GM19328 (cell line): ENCODE measurements around the gene DUSP22.

Source experiments
- ATAC-seq: cut with Tn5 transposase; IDR thresholded peaks from one replicate; pipeline ENCODE4 v1.9.1; 2021; ENCODE audit warnings: mild to moderate bottlenecking, moderate library complexity; ENCODE audit not compliant: unreplicated experiment

The DUSP22 gene

DNA sequence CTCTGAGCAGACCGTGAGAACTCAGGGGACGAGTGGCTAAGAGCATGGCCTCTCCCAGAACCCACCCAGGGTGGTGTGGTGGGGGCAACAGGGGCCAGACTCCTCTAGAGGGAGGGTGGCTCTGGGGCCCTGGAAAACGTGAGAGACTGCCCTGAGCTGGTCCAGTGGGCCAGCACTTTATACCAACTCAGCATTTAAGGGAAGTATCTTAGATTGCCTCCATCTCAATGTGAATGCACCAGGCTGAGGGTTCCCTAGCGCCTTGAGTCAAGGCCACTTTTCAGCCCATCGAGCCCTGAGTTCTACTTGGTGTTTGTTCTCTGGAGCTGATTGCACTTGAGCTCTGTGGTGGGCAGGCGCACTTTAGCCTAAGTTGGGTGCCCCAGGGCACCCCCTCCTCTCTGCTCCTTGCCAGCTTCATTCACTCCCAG, 57.2 kb downstream of the DUSP22 start:
- no peak for ATAC-seq

DNA sequence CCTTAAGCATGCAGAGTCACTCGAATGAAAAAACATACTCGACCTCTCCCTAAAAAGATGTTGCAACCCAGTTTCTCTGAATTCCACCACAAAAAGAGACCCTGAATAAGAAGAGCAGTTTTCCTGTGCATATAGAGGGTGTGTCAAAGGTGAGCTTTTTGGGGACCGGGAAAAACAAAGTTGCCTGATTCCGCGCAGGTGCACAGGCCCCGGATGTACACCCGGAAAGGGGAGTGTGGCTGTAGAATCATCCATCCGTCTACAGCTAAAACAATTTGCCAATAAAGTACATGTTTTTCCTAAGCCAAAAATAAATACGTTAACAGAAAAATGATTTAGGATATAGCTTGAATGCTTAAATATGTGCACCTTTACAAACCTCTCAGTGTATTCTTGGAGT, 58.1 kb downstream of the DUSP22 start:
- ATAC-seq, result no peak

DNA sequence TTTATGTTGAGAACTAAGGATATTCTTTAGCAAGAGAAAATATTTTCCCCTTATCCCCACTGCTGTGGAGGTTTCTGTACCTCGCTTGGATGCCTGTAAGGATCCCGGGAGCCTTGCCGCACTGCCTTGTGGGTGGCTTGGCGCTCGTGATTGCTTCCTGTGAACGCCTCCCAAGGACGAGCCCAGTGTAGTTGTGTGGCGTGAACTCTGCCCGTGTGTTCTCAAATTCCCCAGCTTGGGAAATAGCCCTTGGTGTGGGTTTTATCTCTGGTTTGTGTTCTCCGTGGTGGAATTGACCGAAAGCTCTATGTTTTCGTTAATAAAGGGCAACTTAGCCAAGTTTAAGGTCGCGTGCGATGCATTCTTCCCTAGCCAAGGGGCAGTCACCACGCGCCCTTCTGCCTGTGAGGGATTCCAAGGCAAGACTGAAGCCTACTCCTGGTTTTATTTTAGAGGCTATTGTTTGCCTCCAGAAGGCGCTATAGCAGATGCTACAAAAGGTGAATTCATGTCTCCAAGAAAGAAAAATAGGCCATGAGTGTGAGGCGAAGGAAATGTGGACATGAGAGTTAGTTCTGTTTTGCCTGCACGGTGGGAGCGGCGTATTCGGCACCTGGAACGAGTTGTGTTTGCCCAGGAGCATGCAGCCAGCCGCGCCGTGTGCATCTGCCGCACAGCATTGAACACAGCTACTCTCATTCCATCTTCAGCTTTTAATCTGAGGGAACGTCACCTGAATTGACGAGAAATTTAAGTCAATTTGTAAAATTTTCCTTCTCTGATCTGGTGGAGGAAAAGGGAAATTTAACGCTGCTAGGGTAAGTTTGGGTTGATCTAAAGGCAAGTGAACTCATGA, 59.0 kb downstream of the DUSP22 start:
- no peak for ATAC-seq

DNA sequence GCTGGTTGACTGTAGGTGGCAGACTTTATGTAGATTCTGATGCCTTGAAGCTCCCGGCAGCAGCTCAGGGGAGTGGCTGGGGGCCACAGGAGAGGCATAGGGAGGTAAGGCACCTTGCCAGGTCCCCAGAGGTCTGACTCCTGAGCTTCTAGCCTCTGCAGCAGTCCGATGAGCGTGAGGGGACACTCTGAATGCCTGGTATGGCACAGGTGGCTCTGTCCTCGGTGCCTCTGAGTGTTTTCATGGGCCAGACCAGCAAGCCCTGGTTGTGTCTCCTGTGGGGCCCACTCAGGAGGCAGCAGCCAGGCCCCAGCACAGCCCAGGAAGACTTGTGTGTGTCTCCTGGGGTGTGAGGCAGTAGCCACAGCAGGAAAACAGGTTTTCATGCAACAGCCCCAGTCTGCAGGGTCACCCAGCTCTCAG, 59.6 kb downstream of the DUSP22 start:
- ATAC-seq, result no peak

DNA sequence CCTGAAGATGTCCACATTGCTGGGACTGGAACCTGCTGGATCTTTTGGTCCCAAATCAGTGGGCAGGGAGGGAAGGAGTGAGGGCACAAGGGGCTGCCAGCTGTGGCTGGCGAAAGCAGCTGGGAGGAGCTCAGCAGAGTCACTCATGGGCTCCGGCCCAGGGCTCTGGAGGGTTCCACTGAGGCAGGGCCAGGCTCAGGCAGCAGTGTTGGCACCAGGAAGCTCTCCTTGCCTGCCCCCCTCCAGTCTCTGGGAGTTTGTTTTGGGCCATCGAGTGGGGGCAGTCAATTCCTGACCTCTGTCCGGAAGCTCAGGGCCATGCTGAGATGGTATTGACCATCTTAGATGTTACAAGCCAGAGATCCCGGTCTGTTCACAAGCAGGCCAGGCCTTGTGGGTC, 60.2 kb downstream of the DUSP22 start:
- ATAC-seq, result no peak

DNA sequence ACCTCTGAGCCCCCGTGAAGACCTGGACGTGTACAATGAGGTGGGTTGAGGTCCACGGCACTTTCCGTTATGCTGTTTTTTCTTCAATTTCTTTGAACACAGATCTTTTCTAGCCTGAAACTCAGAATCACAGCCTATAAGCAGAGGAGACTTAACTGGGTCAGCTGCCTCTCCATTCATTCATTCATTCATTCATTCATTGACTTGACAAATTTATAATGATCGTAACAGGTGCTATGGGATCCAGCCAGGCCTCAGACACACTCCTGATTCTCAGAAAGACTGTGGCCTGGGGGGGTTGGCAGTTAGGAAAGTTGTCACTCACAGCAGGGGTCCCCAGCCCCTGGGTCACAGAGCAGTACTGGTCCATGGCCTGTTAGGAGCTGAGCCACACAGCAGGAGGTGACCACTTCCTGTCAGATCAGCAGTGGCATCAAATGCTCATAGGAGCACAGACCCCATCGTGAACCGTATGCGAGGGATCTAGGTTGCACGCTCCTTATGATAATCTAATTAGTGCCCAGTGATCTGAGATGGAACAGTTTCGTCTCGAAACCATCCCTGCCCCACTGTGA, 60.7 kb downstream of the DUSP22 start:
- ATAC-seq, result no peak

DNA sequence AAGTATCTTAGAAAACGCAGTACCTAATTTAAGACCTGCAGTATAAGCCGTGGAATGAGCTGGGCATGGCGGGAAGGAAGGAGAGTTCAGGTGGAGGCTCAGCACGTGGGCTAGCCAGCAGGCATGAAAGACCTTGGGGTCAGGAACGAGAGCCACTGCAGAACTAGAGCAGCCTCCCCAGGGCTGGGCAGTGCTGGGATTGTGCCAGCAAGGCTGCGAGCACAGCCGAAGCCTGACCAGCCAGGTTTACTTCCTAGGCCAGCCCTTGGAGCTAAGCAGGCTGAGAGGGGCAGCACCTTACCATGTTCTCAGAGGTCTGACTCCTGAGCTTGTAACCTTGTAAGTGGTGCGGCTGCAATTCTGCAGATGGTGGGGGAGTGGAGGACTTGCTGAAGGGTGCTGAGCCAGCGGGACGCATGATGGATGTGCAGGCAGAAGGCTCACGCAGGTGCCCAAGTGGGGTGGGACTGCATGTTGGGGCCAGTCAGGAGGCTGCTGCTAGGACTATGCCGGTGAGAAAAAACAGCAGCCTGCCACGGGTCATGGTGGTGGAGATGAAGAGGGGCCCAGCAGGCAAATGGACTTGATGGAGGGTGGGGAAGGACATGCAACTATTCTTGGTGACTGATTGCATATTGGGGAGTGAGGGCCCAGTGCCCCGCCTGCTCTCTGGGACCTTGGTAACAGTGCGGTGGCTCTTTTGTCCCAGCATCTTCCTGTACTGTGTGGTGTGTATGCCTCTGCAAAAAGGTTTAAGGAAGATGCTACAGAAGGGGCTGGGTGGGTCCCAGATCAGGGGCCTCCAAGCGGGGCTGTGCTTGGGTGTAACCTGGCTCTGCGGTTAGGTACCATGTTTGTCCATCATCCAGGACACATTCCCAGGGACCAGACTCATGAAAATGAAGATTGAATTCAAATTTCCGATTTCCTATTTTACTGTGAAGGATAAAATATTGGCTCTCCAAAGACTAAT, 61.6 kb downstream of the DUSP22 start:
- ATAC-seq, result no peak

DNA sequence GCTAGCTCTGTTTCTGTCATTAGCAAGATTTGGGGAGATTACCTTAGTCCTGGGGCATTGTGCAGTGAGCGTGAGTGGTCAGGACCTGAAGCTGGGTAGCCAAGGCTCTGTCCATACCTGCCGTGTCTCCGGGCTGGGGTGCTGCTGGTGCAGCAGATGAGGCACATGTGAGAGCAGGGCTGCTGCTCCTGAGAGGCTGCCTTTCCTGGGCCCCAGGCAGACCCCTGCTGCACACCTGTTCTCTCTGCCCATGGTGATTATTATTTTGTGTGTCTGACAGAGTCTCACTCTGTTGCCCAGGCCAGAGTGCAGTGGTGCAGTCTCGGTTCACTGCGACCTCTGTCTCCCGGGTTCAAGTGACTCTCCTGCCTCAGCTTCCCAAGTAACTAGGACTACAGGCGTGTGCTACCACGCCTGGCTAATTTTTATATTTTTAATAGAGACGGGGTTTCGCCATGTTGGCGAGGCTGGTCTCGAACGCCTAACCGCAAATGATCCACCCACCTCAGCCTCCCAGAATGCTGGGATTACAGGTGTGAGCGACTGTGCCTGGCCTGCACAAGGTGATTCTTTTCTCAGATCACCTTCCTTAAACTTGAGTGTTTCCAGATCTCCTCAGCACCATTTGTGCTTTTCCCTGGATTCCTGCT, 62.5 kb downstream of the DUSP22 start:
- no peak for ATAC-seq

DNA sequence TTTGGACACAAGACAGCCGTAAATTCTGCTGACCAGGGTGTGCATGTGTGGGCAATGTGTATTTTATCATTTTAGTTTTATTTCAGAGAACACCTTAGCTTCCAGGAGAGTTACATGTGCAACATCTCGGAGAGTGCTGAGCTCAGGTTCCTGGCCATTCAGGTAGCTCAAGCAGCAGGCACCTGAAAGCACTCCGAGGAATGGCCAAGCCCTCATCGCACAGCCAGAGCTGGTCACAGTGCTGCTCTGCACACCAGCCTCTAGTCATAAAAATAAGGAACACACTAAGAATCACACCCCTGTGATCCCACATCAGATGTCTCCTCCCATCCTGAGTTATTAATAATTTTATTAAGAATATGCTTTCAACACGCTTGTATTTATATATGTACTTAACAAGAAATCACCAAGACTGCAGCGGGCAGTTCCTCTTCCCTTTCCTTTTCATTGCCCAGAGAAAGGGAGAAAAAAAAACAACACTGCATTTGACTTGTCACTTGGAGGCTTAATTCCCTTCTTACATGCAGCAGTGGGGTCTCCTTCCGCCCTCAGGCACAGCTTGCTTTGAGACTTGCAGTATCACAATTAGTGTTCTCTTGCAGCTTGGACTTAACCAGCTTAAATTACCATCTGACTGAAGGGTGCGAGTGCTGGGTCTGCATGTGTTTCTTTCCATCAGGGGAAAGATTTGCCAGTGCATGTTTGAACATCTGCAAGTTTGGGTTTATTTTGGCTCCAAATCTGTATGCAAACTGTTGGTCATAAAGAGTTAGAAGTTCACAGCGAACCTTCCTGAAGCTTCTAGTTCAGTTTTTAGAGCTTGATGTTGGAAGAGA, 63.3 kb downstream of the DUSP22 start:
- ATAC-seq, result no peak

DNA sequence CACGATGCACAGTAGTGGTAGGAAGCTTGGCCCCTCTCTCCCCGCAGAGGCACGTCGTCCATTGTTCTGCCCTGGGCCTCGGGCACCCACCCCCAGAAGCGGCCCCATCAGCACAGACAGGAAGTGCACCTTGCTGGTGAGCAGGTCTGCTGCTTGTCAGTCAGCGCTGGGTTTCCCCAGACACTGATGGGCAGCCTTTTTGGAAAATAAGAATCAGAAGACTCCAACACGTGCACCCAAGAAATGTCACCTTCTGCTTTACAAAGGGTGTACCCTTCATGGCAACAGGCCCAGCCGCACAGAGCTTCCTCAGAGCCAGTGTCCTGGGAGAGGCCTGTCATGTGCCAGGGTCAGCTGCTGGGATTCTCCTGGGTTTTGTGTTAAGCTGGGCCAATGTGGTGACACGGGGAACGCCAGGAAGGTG, 64.6 kb downstream of the DUSP22 start:
- no peak for ATAC-seq

DNA sequence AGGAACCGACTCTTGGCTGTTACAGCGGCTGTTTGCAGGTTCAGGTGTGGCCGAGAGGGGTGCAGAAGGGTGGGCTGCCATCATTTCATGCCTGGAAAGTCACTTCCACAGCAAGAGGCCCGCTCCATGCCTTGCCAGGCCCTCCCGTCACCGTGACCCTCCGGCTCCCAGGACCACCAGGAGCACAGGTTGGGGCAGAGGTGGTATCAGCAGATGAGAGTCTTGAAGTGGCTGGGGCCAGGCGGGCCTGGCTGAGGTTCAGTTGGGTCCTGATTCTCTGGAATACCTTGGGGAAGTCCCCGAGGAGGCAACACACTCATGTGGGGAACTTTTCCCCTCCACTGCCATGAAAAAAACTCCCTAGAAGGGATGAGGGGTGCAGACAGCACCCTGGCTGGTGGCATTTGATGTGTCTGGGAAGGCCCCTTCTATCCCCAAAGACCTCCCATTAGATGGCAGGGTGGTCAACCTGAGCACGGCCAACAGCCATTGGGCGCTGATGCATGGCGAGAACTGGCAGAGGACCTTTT, 65.0 kb downstream of the DUSP22 start:
- ATAC-seq, result no peak

DNA sequence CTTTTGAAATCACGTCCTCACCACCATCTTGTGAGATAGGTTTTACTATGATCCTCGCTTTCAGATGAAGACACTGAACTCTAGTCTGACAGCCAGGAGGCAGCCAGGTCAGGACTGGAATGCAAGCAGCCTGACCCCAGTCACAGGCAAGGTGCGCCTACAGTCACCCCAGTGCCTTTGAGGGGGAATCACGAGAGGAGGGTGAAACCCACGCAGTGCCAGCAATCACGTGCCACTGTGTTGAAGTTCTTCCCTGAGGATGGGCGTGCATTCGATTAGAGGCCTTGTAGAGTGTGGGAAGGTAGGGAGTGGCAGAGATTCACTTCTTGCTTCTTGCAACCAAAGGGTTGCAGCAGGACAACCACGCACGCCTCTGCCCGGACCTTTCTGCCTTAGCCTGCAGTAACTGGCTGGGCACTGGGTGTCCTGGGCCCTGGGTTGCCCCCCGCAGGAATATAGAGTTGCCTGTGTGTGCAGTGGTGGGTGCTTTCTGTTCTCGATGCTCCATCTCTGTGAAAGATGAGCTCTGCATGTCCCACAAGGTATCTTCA, 65.6 kb downstream of the DUSP22 start:
- ATAC-seq, result no peak

DNA sequence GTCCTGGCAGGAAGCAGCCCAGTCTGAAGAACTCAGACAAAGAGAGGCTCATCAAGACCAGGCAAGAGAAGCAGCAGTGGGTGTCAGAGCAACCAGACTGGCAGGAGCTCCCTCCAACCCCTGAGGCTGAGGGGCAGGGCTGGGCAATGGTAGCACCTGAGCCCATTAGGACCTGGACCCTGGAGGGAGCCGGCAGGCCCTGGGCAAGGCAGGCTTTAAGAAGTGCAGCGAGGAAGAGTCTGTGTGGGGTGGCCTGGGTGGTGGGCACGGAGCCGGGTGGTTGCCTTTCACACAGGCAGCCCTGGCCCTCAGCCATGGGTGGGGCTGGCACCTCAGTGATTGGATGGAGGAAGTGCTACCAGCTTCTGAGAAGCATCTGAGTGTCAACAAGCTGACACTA, 66.1 kb downstream of the DUSP22 start:
- ATAC-seq, result no peak

DNA sequence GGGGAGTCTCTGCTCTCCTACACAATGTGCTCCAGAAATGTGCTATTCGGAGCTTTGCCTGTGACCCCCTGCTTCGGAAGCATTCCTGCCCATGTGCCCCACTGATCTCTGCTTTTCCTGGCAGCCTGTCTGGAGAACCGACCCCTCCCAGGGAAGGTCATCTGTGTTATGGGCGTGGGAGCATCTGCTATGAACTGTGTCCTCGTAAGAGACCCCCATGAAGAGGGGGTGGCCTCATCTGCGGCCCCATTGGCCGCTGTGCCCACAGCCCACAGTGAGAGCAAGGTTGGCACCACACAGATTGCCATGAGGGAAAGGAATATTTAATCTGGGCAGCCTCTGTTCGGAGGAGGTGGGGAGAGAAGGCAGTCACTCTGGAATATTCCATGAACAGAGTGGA, 66.6 kb downstream of the DUSP22 start:
- ATAC-seq, result no peak

DNA sequence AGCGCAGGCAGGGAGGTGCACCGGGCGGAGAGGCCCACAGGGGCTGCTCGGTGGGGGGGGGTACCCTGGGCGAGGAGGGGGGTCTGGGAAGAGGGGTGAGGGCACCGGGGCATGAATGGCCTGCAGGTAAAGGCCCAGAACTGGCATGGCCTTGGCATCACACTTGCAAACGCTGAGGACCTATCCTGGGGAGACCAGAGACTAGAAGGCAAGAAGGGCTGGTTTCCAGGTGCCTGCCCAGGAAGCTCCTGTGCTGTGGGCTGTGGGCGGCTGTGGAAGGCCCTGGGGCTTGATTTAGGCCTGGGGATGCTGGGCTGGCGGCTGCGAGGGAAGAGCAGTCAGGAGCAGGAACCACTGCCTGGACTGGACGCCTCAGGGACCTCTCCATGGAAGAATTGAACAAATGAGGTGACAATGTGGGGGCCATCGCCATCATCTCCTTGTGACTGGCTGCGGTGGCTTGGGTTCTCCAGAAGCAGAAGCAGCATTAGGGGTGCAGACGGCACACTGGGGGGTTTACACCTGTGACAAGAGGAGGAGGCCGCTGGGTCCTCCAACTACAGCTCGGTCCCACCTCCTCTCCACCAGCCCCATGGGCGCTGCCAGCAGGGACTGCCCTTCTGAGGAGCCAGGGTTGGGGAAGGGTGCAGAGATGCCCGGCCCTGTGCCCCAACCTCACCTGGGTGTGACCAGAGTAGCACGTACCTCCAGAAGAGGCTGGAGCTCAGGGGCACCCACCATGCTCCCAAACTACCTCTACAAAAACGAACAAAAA, 67.2 kb downstream of the DUSP22 start:
- ATAC-seq, result no peak

DNA sequence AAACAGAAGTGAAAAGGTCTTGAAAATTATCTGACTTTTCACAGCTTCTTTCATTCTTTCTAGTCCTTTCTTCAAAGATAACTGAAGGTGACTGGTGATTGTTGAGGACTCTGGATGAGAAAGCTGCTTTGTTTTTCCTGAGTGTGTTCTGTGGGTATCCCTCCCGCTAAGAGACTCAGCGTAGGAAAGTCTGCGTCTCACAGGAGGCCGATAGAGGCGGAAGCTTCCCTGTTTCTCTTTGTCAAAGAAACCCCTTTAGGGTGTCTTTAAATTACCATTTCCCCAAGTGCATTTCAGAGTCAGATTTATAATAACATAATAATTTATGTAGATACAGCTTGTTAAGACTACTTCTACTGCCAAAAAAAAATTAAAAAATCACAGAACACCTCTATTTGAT, 68.1 kb downstream of the DUSP22 start:
- no peak for ATAC-seq

DNA sequence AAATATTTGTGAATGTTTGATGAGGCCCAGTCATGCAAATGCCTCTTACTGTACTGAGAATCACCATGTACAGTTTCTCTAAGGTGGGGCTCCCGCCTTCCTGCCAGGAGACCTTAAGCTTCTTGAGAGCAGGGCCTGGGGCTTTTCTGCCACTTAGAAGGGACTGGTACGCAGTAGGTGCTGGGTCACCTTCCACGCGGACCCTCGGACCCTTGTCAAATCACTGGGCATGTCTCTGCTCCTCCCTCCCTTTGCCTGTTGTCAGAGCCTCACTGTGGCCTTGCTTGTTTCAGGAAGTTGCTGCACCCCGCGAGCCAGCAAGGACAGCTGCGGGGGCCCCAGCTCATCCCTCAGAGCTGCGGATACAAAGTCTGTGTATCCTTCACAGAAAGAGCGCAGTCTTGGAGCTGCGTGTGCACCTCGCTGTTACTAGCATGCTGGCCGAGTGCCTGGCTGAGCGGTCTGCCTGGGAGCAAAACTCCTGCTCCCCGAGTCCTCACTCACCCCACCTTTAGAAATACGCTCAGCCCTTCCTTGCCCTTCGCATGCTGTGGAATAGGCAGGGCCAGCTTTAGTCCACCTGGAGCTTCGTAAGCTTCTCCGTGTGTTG, 68.6 kb downstream of the DUSP22 start:
- no peak for ATAC-seq

DNA sequence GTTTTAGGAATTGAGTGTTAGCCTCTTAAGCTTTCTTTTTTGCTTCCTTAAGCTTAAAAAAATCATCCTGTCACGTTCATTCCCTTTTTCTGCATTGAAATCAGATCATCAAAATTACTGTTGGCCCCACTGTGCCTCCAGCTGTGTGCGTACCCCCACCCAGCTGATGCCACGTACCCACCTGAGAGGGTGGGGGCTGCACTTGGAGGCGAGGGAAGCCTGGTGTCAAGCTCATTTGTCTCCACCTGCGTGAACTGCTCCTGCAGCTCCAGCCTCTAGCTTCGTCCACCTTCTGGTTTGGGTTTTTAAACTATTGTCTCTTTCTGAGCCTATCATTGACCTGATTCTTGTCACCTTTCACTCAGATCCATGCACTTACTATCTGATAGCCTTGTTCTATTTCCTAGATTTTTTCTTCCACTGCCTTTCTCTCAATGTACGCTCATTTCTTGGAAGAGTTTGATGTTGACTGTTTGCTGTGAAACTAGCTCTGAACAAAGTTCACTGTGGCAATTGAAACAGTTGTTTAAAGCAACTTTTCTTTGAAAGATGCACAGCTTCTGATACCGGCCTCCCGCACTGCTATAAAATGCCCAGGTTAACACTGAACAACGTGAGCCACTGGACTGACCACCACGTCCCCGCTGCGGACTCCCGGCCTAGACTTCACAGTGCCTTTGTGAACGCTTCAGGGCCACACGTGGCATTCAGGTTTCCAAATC, 69.3 kb downstream of the DUSP22 start:
- no peak for ATAC-seq
